A549 (cell line): ENCODE measurements around the gene MAX. TPM values are rescaled to one million over a fixed set of nuclear protein-coding genes. Genes with fewer than 3 reads are reported as not detected.

ENCODE experiments used
- ATAC-seq, 2 experiments: fragments of 200-7000 bp in 1 of 2; fragments of >200 bp in 1 of 2; cut with Nextera tagmentation in 1 of 2; cut with Tn5 transposase in 1 of 2; 3 replicates each; pipeline versions ENCODE4 v1.8.0 to v1.9.1; 2018 to 2020; ENCODE audit warnings: mild to moderate bottlenecking in 1 of 2, moderate library complexity in 1 of 2
- CTCF ChIA-PET: fragments of 300-600 bp; sonication (Branson Sonifier 250); formaldehyde crosslinking; extraction: SDS; loops from one replicate; lab custom pipeline; 2021; ENCODE audit warnings: antibody characterized with exemption, inconsistent platforms; lab: Yijun Ruan, JAX
- POLR2A ChIA-PET: fragments of 350-600 bp; formaldehyde crosslinking; extraction: SDS; loops from one replicate; lab custom pipeline; 2021; ENCODE audit warnings: antibody characterized with exemption, inconsistent platforms; lab: Yijun Ruan, JAX
- DNase-seq, 2 experiments: peaks; one replicate each; pipeline versions ENCODE4 v3.0.0 to v3.0.0-alpha.2; 2011 to 2016; ENCODE audit warnings: low read depth in 1 of 2, low spot score in 1 of 2
- FAIRE-seq: peaks from 2 replicates; lab custom pipeline; 2011; peaks lifted over from hg19 to GRCh38; lab: Jason Lieb, UNC
- H3K27ac ChIP-seq, 2 experiments: fragments of >200 bp; sonication (Bioruptor Twin); formaldehyde crosslinking; 3 replicates each; pipeline ENCODE4 v1.5.1; 2016 to 2017
- H3K4me1 ChIP-seq: fragments of >200 bp; sonication (Bioruptor Twin); formaldehyde crosslinking; 3 replicates; pipeline ENCODE4 v1.6.1; 2016
- H3K4me2 ChIP-seq: fragments of >200 bp; sonication (Bioruptor Twin); formaldehyde crosslinking; 3 replicates; pipeline ENCODE4 v1.6.1; 2016
- H3K4me3 ChIP-seq: fragments of >200 bp; sonication (Bioruptor Twin); formaldehyde crosslinking; 3 replicates; pipeline ENCODE4 v1.5.1; 2016
- H3K9me3 ChIP-seq: fragments of >200 bp; sonication (Bioruptor Twin); formaldehyde crosslinking; 3 replicates; pipeline ENCODE4 v1.6.1; 2016
- BHLHE40 ChIP-seq: IDR thresholded peaks from 2 replicates; pipeline ENCODE4 v1.6.1; 2012; ENCODE audit warnings: low read depth, low read length, inconsistent platforms
- CEBPB ChIP-seq, 2 experiments: fragments of >200 bp in 1 of 2; sonication (Bioruptor Twin) in 1 of 2; formaldehyde crosslinking in 1 of 2; IDR thresholded peaks; 2 replicates each; pipeline ENCODE4 v1.6.1; 2012 to 2016
- CHD2 ChIP-seq: fragments of 150-350 bp; IDR thresholded peaks from 2 replicates; pipeline ENCODE4 v1.6.1; 2014; ENCODE audit warnings: low read length; ENCODE audit not compliant: partially characterized antibody
- EP300 ChIP-seq, 2 experiments: fragments of >200 bp; sonication (Bioruptor Twin); formaldehyde crosslinking; IDR thresholded peaks; 2 replicates in 1 of 2; 3 replicates in 1 of 2; pipeline ENCODE4 v1.6.1; 2016 to 2017
- FOXS1 ChIP-seq: fragments of 250-450 bp; sonication (Bioruptor Pico); IDR thresholded peaks from 2 replicates; pipeline ENCODE4 v1.5.0; 2020; ENCODE audit warnings: mild to moderate bottlenecking, moderate library complexity
- HDAC2 ChIP-seq: fragments of 200-600 bp; sonication (generic); IDR thresholded peaks from 2 replicates; pipeline ENCODE4 v1.6.1; 2016
- HEYL ChIP-seq: fragments of 250-450 bp; sonication (Bioruptor Pico); IDR thresholded peaks from 2 replicates; pipeline ENCODE4 v1.8.0; 2021; ENCODE audit warnings: mild to moderate bottlenecking, moderate library complexity
- HOXB13 ChIP-seq: fragments of 250-450 bp; sonication (Bioruptor Pico); IDR thresholded peaks from 2 replicates; pipeline ENCODE4 v1.5.0; 2020; ENCODE audit warnings: low read depth, mild to moderate bottlenecking, moderate library complexity
- MAFK ChIP-seq: fragments of 450-650 bp; IDR thresholded peaks from 2 replicates; pipeline ENCODE4 v1.6.1; 2014; ENCODE audit not compliant: partially characterized antibody
- MAZ ChIP-seq: fragments of 150-350 bp; IDR thresholded peaks from 2 replicates; pipeline ENCODE4 v1.6.1; 2014; ENCODE audit warnings: antibody characterized with exemption, low read depth, low read length, borderline replicate concordance
- PHF8 ChIP-seq: fragments of 200-600 bp; sonication (generic); IDR thresholded peaks from 2 replicates; pipeline ENCODE4 v1.6.1; 2016; ENCODE audit warnings: low read depth, mild to moderate bottlenecking, antibody characterized with exemption, moderate library complexity, borderline replicate concordance
- POLR2A ChIP-seq: IDR thresholded peaks from 2 replicates; pipeline ENCODE4 v1.6.1; 2012; ENCODE audit warnings: mild to moderate bottlenecking, low read length
- POLR2AphosphoS2 ChIP-seq: conservative IDR thresholded peaks from 2 replicates; pipeline ENCODE4 v1.6.1; 2012; ENCODE audit warnings: low read length, improper control_type of control experiment, inconsistent platforms
- SREBF2 ChIP-seq: fragments of 450-650 bp; IDR thresholded peaks from 2 replicates; pipeline ENCODE4 v1.6.1; 2014; ENCODE audit warnings: mild to moderate bottlenecking, moderate library complexity
- TFCP2L1 ChIP-seq: fragments of 250-450 bp; sonication (Bioruptor Pico); IDR thresholded peaks from 2 replicates; pipeline ENCODE4 v1.5.0; 2021; ENCODE audit warnings: mild to moderate bottlenecking
- ZFP36 ChIP-seq: fragments of 450-650 bp; IDR thresholded peaks from 2 replicates; pipeline ENCODE4 v1.6.1; 2014; ENCODE audit warnings: borderline replicate concordance; ENCODE audit not compliant: partially characterized antibody
- ZNF302 ChIP-seq: fragments of 250-450 bp; sonication (Bioruptor Pico); IDR thresholded peaks from 2 replicates; pipeline ENCODE4 v1.9.0; 2021; ENCODE audit warnings: inconsistent platforms, mild to moderate bottlenecking, moderate library complexity
- WGBS: methylation state at CpG from one replicate; pipeline ENCODE4 v1.1.6; 2017; ENCODE audit errors: missing lambda C conversion rate; 5-methylcytosine and 5-hydroxymethylcytosine counted together
- polyA plus RNA-seq, 4 experiments: library from polyadenylated mRNA; depleted of rRNA in 3 of 4; stranded (reverse); fragments of >200 nt; fragmentation: RNase III in 1 of 4; extraction: RNeasy Plus Mini Kit Qiagen cat#74134 plus additional on column Dnase treatment in 1 of 4; gene quantifications; 2 replicates in 3 of 4; 3 replicates in 1 of 4; pipeline ENCODE4 v1.2.3, GENCODE V29; 2011 to 2017
- TF ChIP-seq, protein P1 (sequence below): IDR thresholded peaks from 2 replicates; pipeline ENCODE4 v1.6.1; 2012
- TF ChIP-seq, protein P2 (sequence below): fragments of 200-600 bp; sonication (generic); IDR thresholded peaks from 2 replicates; pipeline ENCODE4 v1.6.1; 2016; ENCODE audit warnings: antibody characterized with exemption, mild to moderate bottlenecking, moderate library complexity
- TF ChIP-seq, protein P3 (sequence below): fragments of 450-650 bp; IDR thresholded peaks from 2 replicates; pipeline ENCODE4 v1.6.1; 2014; ENCODE audit warnings: antibody characterized with exemption
- TF ChIP-seq, protein P4 (sequence below): fragments of 250-450 bp; sonication (Bioruptor Pico); IDR thresholded peaks from 2 replicates; pipeline ENCODE4 v1.5.0; 2020; ENCODE audit warnings: low read depth, mild to moderate bottlenecking, moderate library complexity
- TF ChIP-seq, protein P5 (sequence below): fragments of 250-450 bp; sonication (Bioruptor Pico); IDR thresholded peaks from 2 replicates; pipeline ENCODE4 v1.5.0; 2021; ENCODE audit warnings: mild to moderate bottlenecking, moderate library complexity, borderline replicate concordance

MAX gene
- polyA plus RNA-seq, 2 of the 4 experiments (the other 2 are of a cell fraction): 44.0 to 53.2 TPM

DNA sequence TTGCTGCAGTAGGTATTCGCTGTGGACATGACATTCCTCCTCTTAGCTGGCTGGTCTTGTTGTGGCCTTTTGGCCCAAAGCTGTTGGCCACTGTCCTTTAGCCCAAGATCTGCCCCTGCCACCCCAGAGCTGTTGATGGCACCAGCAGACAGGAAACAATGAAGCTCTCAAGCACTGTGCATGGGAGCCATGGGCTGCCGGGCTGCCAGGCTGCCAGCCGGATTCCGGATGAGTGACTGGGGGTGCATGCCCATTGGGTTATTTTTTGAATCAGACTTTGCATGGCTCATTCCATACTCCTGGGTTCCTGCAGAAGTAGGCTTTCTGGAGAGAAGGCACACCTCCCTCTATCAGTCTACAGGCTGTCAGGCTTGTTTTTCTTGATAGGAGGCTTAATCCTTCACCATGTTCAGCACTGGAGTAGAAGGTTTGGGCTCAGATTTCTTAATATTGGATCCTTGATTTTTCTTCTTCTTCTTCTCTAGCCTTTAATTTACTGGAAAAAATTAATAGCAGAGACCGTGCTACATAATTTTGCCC, 32.4 kb downstream of the MAX start:
- H3K9me3 ChIP-seq: no peaks in the 10 kb centered on the region
- no peak for FAIRE-seq
- no peak overlapping the region for H3K4me3 ChIP-seq
- POLR2A ChIA-PET: no interaction called here
- no peak for ATAC-seq
- no peak for TF ChIP-seq ZFP36
- no peak for TF ChIP-seq SREBF2
- TF ChIP-seq CEBPB (IDR thresholded peaks at IDR 0.05): no peak
- no peak for TF ChIP-seq HDAC2
- no peak for TF ChIP-seq POLR2AphosphoS2
- TF ChIP-seq, protein P1, sequence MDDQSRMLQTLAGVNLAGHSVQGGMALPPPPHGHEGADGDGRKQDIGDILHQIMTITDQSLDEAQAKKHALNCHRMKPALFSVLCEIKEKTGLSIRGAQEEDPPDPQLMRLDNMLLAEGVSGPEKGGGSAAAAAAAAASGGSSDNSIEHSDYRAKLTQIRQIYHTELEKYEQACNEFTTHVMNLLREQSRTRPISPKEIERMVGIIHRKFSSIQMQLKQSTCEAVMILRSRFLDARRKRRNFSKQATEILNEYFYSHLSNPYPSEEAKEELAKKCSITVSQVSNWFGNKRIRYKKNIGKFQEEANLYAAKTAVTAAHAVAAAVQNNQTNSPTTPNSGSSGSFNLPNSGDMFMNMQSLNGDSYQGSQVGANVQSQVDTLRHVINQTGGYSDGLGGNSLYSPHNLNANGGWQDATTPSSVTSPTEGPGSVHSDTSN: no peak
- no peak for TF ChIP-seq HOXB13
- TF ChIP-seq, protein P2, sequence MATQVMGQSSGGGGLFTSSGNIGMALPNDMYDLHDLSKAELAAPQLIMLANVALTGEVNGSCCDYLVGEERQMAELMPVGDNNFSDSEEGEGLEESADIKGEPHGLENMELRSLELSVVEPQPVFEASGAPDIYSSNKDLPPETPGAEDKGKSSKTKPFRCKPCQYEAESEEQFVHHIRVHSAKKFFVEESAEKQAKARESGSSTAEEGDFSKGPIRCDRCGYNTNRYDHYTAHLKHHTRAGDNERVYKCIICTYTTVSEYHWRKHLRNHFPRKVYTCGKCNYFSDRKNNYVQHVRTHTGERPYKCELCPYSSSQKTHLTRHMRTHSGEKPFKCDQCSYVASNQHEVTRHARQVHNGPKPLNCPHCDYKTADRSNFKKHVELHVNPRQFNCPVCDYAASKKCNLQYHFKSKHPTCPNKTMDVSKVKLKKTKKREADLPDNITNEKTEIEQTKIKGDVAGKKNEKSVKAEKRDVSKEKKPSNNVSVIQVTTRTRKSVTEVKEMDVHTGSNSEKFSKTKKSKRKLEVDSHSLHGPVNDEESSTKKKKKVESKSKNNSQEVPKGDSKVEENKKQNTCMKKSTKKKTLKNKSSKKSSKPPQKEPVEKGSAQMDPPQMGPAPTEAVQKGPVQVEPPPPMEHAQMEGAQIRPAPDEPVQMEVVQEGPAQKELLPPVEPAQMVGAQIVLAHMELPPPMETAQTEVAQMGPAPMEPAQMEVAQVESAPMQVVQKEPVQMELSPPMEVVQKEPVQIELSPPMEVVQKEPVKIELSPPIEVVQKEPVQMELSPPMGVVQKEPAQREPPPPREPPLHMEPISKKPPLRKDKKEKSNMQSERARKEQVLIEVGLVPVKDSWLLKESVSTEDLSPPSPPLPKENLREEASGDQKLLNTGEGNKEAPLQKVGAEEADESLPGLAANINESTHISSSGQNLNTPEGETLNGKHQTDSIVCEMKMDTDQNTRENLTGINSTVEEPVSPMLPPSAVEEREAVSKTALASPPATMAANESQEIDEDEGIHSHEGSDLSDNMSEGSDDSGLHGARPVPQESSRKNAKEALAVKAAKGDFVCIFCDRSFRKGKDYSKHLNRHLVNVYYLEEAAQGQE: no peak
- no peak for TF ChIP-seq HEYL
- no peak for TF ChIP-seq TFCP2L1
- TF ChIP-seq PHF8: no peak
- no peak for TF ChIP-seq POLR2A
- no peak for TF ChIP-seq MAZ
- TF ChIP-seq, protein P3, sequence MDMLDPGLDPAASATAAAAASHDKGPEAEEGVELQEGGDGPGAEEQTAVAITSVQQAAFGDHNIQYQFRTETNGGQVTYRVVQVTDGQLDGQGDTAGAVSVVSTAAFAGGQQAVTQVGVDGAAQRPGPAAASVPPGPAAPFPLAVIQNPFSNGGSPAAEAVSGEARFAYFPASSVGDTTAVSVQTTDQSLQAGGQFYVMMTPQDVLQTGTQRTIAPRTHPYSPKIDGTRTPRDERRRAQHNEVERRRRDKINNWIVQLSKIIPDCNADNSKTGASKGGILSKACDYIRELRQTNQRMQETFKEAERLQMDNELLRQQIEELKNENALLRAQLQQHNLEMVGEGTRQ: no peak
- TF ChIP-seq BHLHE40: no peak
- no peak for TF ChIP-seq FOXS1 (CRISPR knock-in tag)
- TF ChIP-seq, protein P4, sequence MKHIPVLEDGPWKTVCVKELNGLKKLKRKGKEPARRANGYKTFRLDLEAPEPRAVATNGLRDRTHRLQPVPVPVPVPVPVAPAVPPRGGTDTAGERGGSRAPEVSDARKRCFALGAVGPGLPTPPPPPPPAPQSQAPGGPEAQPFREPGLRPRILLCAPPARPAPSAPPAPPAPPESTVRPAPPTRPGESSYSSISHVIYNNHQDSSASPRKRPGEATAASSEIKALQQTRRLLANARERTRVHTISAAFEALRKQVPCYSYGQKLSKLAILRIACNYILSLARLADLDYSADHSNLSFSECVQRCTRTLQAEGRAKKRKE: no peak
- TF ChIP-seq, protein P5, sequence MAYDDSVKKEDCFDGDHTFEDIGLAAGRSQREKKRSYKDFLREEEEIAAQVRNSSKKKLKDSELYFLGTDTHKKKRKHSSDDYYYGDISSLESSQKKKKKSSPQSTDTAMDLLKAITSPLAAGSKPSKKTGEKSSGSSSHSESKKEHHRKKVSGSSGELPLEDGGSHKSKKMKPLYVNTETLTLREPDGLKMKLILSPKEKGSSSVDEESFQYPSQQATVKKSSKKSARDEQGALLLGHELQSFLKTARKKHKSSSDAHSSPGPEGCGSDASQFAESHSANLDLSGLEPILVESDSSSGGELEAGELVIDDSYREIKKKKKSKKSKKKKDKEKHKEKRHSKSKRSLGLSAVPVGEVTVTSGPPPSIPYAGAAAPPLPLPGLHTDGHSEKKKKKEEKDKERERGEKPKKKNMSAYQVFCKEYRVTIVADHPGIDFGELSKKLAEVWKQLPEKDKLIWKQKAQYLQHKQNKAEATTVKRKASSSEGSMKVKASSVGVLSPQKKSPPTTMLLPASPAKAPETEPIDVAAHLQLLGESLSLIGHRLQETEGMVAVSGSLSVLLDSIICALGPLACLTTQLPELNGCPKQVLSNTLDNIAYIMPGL (CRISPR knock-in tag): no peak
- no peak for TF ChIP-seq ZNF302 (CRISPR knock-in tag)
- CTCF ChIA-PET: no interaction called here
- 96% methylated on average over 5 of the region's 5 CpGs for WGBS
- H3K27ac ChIP-seq: no peak overlapping the region
- no peaks in the 10 kb centered on the region for H3K4me1 ChIP-seq
- no peak for DNase-seq
- H3K4me2 ChIP-seq: no peak overlapping the region

DNA sequence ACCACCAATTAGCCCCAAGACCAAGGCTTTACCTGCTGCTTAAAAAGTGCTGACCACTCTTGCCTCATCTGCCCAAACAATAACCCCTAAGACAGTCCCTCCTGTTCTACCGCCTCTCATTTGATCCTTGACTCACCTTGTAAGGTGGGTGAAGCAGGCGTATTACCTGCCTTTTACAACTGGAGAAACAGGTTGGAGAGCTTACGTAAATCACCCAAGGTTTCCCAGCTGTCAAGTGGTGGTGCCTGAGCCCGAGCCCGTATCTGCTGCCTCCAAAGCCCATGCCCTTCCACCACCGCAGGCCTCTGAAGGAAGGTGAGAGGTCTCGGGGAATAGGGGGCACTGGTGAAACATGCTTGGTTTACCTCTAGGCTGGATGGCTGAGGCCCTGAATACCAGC, 36.6 kb downstream of the MAX start:
- ATAC-seq (no peak), FAIRE-seq (no peak), DNase-seq (no peak)
- Histone ChIP-seq H3K4me1 (no peaks in the 10 kb centered on the region), H3K9me3 (no peaks in the 10 kb centered on the region), H3K27ac (no peak overlapping the region), H3K4me2 (no peak overlapping the region), H3K4me3 (no peak overlapping the region)
- no peak for TF ChIP-seq POLR2AphosphoS2
- TF ChIP-seq TFCP2L1: no peak
- TF ChIP-seq ZNF302 (CRISPR knock-in tag): no peak
- TF ChIP-seq EP300 (IDR thresholded peaks at IDR 0.05): no peak
- no peak for TF ChIP-seq CEBPB (IDR thresholded peaks at IDR 0.05)
- no peak for TF ChIP-seq MAFK
- TF ChIP-seq CHD2: no peak
- ChIA-PET POLR2A (no interaction called here), CTCF (interaction anchor here (1.2 kb wide), 1 partner anchor 10 kb away, joined by 3 read pairs; no protein-coding TSS in a partner anchor)
- 98% methylated on average over 7 of the region's 7 CpGs for whole genome bisulfite sequencing
